ENCODE data around the gene RNASE12. TPM values are rescaled to one million over a fixed set of nuclear protein-coding genes. Genes with fewer than 3 reads are reported as not detected.

RNASE12 gene
- total RNA-seq, 2 experiments from 2014 or later: not detected

Other genes starting within 250 kb of the RNASE12 start
- gene PARP2, start 247.7 kb downstream of the RNASE12 start, total RNA-seq: 10 to 100 TPM; 45.7 to 46.5 TPM
- gene TEP1, start 177.9 kb downstream of the RNASE12 start, total RNA-seq: 10 to 100 TPM; 22.8 to 25.3 TPM
- under 1 TPM; 0.54 to 0.59 TPM for gene KLHL33, start 155.2 kb downstream of the RNASE12 start, total RNA-seq
- 10 to 100 TPM; 39.5 to 40.7 TPM for gene OSGEP, start 136.6 kb downstream of the RNASE12 start, total RNA-seq
- 100 to 1,000 TPM; 196 to 211 TPM for gene APEX1, start 136.2 kb downstream of the RNASE12 start, total RNA-seq
- 10 to 100 TPM; 21.0 to 27.3 TPM for gene PIP4P1, start 129.9 kb downstream of the RNASE12 start, total RNA-seq
- 100 to 1,000 TPM; 176 to 183 TPM for gene PNP, start 122.0 kb downstream of the RNASE12 start, total RNA-seq
- gene RNASE10, start 85.8 kb downstream of the RNASE12 start, total RNA-seq: under 1 TPM in 1 of 2 experiments, not detected in 1; 0.23 TPM
- not detected for gene RNASE9, start 30.3 kb downstream of the RNASE12 start, total RNA-seq
- gene RNASE11, start 3.4 kb downstream of the RNASE12 start, total RNA-seq: not detected
- not detected for gene OR6S1, start 50.3 kb upstream of the RNASE12 start, total RNA-seq
- gene RNASE4, start 93.2 kb upstream of the RNASE12 start, total RNA-seq: 1 to 10 TPM; 1.0 to 1.1 TPM
- gene ANG, start 97.4 kb upstream of the RNASE12 start, total RNA-seq: under 1 TPM; 0.87 to 0.92 TPM
- not detected for gene EDDM3A, start 154.5 kb upstream of the RNASE12 start, total RNA-seq
- gene EDDM3B, start 177.0 kb upstream of the RNASE12 start, total RNA-seq: not detected
- under 1 TPM in 1 of 2 experiments, not detected in 1; 0.25 TPM for gene RNASE6, start 189.9 kb upstream of the RNASE12 start, total RNA-seq
- gene RNASE1, start 211.5 kb upstream of the RNASE12 start, total RNA-seq: not detected

Measured in activated CD8-positive, alpha-beta T cell treated with anti-CD3 and anti-CD28 coated beads for 36 hours (primary cell).